HG02588 (cell line): ENCODE measurements around the gene PDCL2.
"Not testable (repeated sequence)": the region's sequence is repeated elsewhere in the genome, so short reads cannot be mapped to it uniquely, and the experiment has no call there.

Experiments used
- ATAC-seq: cut with Tn5 transposase; IDR thresholded peaks from one replicate; pipeline ENCODE4 v1.9.1; 2021; ENCODE audit warnings: mild to moderate bottlenecking, moderate library complexity; ENCODE audit not compliant: unreplicated experiment

The PDCL2 gene, protein sequence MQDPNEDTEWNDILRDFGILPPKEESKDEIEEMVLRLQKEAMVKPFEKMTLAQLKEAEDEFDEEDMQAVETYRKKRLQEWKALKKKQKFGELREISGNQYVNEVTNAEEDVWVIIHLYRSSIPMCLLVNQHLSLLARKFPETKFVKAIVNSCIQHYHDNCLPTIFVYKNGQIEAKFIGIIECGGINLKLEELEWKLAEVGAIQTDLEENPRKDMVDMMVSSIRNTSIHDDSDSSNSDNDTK

DNA sequence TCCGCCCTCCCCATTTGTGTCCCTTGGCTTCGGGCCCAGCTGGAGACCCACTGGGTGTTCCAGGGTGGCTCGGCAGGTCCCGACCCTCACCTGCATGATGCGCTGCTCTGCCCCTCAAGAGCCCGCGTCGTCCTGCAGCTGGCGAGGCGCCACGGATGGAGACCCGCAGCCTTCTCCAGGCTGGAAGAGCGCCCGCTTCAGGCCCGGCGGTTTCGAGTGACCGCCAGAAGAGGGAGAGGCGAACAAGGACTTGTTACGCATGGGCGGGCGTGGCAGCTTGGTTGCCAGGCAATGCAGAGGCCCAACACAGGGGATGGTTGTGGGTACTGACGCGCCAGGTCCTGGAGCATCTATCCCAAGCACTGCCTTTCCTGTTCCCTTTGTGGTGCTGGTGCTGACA, at the start of gene PDCL2:
TSS of gene PDCL2 (minus strand) at position 232 of the 400 bp plus-strand sequence. CDS start at position 96, 136 bp downstream.
- no peak for ATAC-seq

DNA sequence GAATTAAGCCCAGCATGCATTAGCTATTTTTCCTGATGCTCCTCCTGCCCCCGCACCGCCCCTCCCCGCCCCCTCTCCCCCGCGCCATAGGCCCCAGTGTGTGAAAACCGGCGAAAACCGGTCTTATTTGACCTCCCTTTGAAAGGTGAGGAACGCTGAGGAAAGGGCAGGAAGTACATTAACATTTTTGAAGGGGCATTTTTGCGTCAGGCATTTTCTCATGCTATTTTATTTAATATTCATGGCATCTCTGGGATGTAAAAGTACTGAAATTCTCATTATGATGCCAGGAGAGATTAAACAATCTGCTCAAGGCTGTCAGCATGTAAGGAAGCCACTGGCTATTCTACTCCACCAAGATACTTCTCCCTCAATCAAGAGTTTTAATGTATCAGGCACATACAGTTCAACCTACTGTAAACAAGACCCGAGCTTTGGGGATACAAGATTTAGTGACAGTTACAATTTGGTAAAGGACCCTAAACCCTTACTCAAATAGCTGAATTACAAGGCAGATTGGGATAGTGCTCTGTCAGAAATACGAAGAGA, 45.3 kb upstream of the PDCL2 start:
- no peak for ATAC-seq

- ATAC-seq = no peak
These were observed 44.6 kb upstream of the PDCL2 start for GRCh38 chr4:55636656-55636999.

GRCh38 chr4:55635741-55636655, 44.0 kb upstream of the PDCL2 start, which contains the start of gene NMU:
TSS of gene NMU (minus strand) at chr4:55636298. CDS start at chr4:55636192, 106 bp downstream.
- peak; percentile 74 for ATAC-seq

DNA sequence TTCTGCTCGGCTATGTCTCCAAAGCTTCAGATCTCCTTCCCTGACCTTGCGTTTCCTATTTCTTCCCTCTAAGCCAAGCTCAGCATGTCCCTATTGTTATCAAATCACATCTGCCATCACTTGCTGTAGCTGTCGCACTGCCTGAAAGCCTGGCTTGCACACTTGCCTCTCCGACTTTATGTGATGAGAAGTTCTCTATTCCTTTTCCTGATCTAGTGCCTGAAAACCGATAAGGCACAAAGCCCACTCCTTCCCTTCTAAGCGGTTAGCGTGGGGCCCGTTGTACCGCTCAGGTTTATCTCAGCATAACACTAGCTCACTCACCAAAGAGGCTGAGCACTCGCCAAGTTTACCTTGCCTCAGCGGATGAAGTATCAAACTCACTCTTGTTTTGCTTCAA, 43.2 kb upstream of the PDCL2 start:
- no peak for ATAC-seq

DNA sequence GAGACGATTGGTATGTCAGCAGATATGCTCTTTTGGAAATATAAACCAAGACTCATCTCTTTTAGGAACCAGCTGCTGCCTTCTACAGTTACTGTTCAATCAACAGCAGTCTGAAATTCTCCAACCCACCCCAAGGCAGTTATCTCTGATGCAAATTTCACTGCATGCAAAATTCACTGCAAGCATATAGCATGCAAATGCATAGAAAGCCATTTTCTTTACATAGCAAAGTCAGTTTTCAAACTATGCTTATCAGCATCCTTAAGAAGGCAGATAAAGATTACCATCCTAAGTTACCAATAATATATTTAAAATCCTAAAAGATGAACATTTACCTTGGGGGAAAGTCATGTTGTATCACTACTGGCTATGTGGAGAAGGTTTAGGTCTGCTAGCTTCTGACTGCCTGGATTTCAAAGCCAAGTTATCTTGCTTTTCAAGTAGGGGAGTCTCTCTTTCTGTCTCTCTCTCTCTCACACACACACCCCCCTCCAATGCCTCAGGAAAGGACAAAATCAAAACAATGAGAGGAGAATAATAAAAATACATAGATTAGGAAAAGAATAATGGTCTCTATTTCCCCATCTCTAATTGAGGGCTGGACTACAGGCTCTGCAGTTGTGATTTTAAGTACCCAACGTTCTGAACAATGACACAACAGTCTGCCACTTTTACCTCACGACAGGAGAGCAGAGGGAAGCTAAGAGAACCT, 42.5 kb upstream of the PDCL2 start:
- ATAC-seq = no peak

GRCh38 chr4:55633903-55634302, 41.9 kb upstream of the PDCL2 start:
- no peak for ATAC-seq

- no peak for ATAC-seq
These were observed 33.8 kb upstream of the PDCL2 start for GRCh38 chr4:55625835-55626234.

DNA sequence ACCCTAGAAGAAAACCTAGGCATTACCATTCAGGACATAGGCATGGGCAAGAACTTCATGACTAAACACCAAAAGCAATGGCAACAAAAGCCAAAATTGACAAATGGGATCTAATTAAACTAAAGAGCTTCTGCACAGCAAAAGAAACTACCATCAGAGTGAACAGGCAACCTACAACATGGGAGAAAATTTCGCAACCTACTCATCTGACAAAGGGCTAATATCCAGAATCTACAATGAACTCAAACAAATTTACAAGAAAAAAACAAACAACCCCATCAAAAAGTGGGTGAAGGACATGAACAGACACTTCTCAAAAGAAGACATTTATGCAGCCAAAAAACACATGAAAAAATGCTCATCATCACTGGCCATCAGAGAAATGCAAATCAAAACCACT, 32.0 kb upstream of the PDCL2 start:
- not testable (repeated sequence) for ATAC-seq

DNA sequence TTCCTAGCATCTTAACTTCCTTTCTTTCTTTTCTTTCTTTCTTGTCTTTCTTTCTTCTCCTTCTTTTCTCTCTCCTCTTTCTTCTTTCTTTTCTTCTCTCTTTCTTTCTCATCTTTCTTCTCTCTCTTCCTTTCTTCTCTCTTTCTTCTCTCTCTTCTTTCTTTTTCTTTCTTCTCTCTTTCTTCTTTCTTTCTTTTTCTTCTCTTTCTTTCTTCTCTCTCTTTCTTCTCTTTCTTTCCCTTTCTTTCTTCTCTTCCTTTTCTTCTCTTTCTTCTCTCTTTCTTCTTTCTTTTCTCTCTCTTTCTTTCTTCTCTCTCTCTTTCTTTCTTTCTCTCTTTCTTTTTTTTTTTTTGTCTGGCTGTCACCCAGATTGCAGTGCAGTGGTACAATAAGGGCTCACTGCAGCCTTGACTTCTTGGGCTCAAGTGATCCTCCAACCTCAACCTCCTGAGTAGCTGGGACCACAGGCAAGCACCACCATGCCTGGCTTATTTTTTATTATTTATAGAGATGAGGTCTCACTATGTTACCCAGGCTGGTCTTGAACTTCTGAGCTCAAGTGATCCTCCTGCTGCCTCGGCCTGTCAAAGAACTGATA, 26.6 kb upstream of the PDCL2 start:
- ATAC-seq = no peak

DNA sequence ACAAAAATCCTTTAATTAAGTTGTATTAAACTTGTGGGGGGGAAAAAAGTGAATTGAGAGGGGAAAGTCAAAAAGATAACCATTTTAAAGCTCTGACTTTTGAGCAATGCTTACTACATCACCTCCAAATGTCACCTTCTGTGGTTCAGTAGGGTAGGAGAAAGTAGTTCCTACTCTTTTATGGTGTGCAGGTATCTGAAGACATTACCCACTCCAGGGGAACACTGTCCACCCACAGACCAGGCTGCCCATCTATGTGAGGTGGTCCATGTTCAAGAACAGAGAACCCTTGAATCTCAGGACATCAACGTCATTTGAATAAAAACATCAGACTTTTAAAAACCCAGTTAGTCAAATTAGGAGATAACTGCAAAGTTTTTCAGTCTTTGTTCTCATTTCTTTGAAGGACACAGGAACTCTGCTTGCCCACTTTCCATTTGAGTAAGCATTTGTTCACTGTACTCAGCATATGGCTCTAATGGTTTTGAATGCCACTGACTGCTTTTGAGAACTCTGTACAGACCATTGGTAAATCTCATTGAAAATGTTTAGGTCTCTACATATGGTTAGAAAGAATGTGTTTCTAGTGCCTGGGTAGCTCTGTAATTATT, 25.6 kb upstream of the PDCL2 start:
- peak; percentile 93 for ATAC-seq

DNA sequence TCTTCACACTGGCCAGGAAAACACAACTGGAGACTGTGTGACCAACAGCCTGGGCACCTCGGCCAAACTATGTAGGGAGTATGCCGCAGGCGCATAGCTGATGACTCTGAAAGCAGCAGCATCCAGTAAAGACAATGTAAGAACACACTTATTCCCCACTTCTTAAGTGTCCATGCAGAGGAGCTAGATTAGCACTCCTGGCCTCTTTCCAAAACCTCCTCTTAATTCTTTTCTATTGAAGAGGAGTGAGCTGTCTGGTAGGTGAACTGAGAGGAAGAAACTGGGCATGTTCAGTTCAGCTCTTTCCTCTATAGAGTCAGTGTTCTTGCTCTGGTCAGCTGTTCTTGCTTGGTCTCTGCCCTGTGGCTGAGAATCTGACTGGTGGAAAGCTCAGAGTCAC, 23.0 kb upstream of the PDCL2 start:
- ATAC-seq = no peak

- ATAC-seq = no peak
These were observed 21.6 kb upstream of the PDCL2 start for GRCh38 chr4:55613621-55614020.

DNA sequence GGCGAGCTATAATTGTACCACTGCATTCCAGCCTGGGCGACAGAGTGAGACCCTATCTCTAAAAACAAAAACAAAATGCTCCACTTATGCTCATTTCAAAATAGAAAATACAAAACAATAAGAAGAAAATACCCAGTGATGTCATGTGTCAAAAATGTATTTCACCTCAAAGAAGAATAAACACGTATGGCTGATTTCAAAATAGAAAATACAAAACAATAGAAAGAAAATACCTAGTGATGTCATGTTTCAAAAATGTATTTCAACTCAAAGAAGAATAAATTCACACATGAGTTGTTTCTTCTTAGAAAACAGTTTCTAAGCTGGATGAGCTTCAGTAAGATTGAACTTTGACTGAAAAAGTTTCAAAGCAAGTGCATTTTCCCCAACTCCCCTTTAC, 20.3 kb upstream of the PDCL2 start:
- ATAC-seq = no peak

- no peak for ATAC-seq
These were observed 19.5 kb upstream of the PDCL2 start for GRCh38 chr4:55611358-55612059.

GRCh38 chr4:55610381-55610780, 18.3 kb upstream of the PDCL2 start:
- no peak for ATAC-seq

DNA sequence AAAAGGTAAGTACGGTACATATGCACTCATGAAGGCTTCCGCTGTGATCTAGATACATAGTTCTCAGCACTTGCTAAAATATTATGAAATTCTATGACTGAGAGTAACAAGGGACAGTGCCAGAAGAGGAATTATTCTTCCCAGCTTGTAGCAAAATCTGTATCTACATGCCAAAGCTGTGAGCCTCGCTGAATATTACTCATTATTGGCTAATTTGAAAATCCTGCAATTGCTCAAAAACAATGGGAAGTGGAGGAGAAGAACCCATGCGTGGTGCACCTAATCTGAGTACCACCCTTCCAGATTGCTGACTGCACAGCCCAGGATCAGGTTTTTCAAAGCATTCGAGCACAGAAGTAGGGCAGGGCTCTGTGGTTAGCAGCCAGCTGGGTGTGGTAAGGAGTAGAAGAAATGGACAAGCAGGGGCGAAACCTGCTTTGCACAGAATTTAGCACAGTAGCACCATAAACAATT, 17.4 kb upstream of the PDCL2 start:
- no peak for ATAC-seq

- no peak for ATAC-seq
These were observed 16.5 kb upstream of the PDCL2 start for GRCh38 chr4:55608591-55608990.

DNA sequence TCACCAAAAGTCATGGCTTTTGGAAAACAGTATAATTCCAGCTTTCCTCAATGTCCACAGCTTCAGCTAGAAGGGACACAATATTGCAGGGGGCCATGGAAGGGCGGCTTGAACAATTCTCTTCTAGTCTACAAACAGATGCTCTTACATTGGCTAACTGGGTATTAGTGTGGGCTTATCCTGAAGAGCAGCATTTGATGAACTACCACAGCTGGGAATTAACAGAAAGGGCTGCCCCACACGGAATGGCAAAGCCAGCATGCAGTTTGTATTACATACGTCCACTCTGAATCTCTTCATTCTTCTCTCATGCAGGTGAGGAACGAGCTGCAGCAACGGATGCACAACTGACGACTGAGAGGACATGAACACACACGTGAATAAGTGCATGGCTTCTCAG, 13.0 kb upstream of the PDCL2 start:
- ATAC-seq = no peak

- ATAC-seq = no peak
These were observed 8.6 kb upstream of the PDCL2 start for GRCh38 chr4:55600640-55601039.
